Renal pelvis (tissue), 4 donors: Measurements from ENCODE around the gene IKZF3. TPM values are rescaled to one million over a fixed set of nuclear protein-coding genes. Genes with fewer than 3 reads are reported as not detected.
"Not testable (repeated sequence)": the region's sequence is repeated elsewhere in the genome, so short reads cannot be mapped to it uniquely, and the experiment has no call there.

ENCODE experiments used
- DNase-seq: peaks from one replicate; pipeline ENCODE4 v3.0.0-alpha.2; 2013
- polyA plus RNA-seq, 3 donors: library from polyadenylated mRNA; unstranded; fragments of 120-200 nt; gene quantifications; one replicate each; pipeline ENCODE4 v1.2.1, GENCODE V29; 2013; ENCODE audit not compliant: insufficient read length in 3 of 3

IKZF3 gene
- polyA plus RNA-seq, 3 donors: 0.23 to 0.33 (median 0.30) TPM

DNA sequence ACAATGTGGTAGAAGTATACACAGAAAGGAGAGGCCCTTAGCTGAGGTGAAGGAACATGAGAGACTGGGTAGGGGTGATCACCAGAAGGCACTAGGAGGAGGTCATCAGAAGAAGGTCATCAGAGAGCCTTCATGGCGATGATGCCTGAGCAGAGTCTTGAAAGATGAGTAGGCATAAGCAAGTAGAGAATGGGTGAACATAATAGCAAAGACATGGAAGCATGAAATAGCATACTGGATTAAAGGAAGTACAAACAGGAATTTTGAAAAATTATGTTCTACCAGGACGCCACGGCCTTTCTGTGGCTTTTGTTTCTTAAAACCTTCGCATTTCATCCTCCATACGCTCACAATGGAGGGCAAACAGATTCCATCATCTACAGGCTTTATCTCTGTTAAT is 2.9 kb downstream of the IKZF3 start:
- DNase-seq: no peak

DNA sequence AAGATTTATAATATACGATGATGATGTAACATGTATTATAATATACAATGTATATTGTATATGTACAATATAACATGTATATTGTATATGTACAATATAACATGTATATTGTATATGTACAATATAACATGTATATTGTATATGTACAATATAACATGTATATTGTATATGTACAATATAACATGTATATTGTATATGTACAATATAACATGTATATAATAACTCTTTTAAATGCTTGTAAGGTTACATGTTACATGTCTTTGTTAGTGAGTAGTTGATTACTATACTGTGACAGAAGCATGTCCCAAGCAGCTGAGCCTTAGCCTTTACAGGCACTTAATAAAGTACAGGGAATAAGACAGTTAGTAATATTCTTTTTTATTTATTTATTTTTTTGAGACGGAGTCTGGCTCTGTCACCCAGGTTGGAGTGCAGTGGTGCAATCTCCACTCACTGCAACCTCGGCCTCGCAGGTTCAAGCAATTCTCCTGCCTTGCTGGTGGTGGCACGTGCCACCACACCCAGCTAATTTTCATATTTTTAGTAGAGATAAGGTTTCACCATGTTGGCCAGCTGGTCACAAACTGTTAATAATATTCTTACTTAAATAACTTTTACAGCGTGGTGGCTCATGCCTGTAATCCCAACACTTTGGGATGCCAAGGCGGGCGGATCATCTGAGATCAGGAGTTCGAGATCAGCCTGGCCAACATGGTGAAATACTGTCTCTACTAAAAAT is 8.0 kb downstream of the IKZF3 start:
- DNase-seq: not testable (repeated sequence)

DNA sequence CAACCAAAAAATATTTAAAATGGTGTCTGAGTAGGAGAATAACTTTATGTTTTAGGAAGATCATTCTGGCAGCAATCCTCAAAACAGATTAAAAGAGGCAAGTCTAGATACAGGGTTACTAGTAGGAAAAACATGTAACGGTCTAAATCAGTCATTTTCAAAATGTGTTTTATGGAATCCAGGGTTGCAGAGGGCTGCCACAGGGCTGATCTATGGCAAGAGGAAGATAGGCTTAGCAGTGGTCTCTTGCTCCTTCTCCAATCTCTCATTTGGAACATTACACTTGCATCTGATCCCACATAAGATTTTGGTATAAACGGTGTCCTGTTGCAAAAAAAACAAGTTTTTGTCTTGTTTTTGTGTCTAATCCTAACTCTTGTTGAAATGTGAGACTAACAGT is 9.2 kb downstream of the IKZF3 start:
- DNase-seq: no peak

DNA sequence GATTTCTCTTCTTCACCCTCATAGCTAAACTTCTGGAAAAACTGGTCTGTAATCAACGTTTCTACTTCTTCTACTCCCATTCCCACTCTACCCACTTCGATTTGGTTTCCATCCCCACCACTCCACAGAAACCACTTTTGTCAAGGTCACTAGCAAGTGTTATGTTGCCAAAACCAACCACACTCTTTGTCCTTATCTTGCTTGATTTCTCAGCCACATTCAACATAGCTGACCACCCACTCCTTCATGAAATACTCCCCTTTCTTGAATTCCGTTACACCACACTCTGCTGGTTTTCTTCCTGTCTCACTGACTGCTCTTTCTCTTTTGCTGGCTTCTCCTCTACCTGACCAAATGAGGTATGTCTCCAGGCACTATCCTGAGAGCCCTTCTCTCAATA is 11.9 kb downstream of the IKZF3 start:
- DNase-seq: no peak

DNA sequence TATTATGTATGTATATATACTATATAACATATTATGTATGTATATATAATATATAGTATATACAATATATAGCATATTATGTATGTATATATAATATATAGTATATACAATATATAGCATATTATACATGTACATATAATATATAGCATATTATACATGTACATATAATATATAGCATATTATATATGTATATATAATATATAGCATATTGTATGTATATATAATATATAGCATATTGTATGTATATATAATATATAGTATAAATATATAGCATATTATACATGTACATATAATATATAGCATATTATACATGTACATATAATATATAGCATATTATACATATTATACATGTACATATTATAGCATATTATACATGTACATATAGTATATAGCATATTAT is 13.9 kb downstream of the IKZF3 start:
- not testable (repeated sequence) for DNase-seq

DNA sequence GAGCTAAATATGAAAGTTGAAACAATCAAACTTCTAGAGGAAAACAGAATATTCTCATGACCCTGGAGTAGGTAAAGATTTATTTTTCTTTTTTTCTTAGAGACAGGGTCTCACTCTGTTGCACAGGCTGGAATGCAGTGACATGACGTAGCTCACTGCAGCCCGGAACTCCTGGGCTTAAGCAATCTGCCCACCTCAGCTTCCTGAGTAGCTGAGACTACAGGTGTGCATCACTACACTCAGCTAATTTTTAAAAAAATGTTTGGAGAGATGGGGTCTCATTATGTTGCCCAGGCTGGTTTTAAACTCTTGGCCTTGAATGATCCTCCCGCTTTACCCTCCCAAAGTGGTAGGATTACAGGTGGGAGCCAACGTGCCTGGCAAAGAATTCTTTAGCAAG is 15.5 kb downstream of the IKZF3 start:
- peak; percentile 52 for DNase-seq

DNA sequence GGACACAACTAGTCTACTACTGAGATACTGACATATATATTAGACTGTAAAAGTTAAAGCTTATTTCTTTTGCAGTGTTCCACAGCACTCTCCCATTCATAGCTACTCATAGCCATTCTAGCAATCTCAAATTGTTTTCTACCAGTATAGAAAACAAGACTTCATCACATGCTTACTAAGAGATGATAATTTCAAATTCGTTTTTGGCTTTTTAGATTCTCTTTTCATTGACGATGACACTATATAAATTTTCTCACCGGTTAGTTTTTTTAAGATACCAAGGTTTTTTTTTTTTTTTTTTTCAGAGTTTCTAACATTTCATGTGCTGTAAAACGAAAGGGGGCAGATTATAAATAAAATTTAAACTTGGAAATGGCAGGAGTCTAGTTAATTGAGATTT is 17.9 kb downstream of the IKZF3 start:
- DNase-seq: no peak

DNA sequence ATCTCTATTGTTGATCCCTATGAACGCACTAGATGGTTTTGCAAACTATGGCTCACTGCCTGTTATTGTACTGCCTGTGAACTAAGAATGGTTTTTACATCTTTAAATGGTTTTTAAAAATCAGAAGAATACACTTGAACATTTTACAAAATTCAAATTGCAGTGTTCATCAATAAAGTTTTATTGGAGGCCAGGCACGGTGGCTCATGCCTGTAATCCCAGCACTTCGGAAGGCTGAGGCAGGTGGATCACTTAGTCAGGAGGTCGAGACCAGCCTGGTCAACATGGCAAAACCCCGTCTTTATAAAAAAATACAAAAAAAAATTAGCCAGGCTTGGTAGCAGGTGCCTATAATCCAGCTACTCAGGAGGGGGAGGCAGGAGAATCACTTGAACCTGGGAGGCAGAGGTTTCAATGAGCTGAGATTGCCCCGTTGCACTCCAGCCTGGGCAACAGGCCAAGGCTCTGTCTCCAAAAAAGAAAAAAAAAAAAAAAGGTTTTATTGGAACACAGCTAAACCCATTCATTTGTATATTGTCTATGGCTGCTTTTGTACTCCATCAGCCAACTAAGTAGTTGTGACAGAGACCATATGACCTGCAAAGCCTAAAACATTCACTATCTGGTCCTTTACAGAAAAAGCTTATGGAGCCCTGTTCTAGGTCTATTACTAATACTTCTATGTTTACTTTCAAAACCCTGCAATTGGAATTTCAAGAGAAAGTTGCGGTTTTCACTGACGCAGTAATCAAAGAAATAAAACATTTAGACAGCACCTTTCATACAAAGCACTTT is 18.9 kb downstream of the IKZF3 start:
- DNase-seq: no peak

DNA sequence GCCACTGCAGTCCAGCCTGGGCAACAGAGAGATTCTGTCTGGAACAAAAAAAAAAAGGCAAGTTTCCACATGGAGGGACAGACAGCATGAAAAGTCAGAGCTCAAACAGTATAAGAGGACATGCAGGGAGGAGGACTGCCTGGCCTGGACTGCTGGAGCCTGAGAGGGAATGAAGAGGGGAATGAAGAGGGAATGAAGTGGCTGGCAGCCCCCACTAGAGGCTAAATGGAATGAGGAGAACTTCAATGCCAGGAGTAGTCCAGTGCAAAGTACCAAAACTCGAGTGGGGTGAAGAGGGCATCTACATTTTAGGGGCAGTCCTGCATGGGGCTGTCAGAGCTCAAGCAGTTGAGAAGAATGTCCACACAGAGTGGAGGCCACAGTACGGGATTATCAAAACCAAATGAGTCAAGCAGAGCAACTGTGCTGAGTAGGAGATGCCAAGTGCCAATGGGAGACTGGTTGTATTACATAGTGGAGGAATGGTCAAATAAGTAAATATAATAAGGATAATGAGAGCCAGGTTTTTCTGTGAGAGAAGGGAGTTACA is 22.9 kb downstream of the IKZF3 start:
- no peak for DNase-seq

DNA sequence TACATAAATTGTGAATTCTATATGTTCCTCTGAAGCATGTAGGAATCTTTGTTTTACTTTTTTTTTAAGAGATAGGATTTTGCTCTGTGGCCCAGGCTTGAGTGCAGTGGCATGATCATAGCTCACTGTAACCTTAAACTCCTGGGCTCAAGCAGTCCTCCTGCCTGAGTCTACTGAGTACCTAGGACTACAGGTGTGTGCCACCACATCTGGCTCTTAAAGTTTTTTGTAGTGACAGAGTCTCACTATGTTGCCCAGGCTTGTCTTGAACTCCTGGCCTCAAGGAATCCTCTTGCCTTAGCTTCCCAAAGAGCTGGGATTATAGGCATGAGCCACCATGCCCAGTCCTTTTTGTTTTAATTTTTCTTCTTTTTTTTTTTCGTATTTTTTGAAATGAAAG is 25.3 kb downstream of the IKZF3 start:
- DNase-seq: no peak

DNA sequence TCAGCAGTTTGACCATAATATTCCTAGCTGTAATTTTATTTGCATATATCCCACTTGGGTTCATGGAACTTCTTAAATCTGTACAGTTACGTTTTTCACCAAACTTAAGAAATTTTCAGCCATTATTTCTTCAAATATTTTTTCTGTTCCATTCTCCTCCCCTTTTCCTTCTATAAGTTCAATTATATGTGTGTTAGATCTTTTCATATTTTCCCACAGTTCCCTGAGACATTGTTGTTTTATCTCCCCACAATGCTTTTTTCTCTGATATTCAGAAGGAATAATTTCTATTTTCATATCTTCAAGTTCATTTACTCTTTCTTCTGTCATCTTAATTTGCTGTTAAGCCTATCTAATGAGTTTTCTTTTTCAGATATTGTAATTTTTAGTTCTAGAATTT is 26.1 kb downstream of the IKZF3 start:
- DNase-seq: no peak

DNA sequence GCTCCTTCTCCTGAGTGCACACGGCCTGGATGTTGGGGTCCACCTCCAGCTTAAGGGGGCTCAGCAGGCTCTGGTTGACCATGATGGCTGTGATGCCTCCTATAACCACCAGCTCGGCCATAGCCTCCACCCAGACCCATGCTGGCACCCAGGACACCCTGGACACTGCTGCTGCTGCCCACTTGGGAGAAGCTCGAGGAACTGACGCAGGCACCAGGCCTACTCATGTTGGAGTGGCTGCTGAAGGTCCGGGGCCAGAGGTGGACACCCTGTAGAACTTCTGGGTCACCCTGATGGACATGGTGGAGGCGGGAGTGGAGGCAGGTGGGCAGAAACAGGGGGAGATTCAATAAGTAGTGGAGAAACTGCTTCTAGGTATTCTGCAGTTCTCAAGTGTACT is 28.0 kb downstream of the IKZF3 start:
- no peak for DNase-seq

DNA sequence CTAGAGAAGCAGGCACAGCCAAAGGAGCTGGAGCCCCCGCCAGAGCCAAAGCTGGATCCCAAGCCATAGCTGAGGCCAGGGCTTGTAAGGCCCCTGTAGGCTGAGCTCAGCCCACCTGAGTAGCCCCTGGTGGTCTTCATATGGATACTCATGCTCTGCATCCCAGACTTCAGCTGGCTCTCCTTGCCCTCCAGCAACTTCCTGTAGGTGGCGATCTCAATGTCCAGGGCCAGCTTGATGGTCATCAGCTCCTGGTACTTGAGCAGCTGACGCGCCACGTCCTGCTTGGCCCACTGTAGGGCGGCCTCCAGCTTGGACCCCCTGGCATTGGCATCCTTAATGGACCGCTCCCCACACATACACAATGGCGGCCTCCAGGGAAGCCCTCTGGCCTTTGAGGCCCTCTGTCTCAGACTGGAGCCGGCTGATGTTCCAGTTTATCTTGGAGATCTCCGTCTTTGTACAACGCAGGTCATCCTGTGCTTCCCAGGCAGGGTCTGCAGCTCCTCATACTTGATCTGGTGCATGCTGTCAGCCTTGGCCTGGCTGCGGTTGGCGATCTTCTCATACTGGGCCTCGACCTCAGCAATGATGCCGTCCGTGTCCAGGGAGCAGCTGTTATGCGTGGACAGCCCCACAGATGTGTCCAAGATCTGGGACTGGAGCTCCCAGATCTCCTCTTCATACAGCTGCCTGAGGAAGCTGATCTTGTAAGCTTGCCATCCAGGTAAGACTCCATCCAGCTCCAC is 28.9 kb downstream of the IKZF3 start:
- DNase-seq: no peak

DNA sequence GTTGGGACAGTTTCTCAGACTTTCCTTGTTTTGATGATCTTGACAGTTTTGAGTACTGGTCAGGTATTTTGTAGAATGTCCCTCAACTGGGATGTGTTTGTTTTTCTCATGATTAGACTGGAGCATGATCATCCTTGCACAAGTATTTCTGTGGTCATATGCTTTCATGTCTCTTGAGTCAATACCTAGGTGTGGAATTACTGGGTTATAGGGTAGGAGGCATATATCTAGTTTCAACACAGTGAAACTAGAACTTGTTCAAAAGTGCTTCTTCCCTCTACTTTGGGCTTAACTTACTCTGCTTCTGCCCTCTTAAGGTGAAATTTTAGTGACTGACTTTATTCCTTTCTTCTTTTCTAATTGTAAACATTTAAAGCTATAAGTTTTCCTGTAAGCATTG is 30.1 kb downstream of the IKZF3 start:
- DNase-seq: no peak

DNA sequence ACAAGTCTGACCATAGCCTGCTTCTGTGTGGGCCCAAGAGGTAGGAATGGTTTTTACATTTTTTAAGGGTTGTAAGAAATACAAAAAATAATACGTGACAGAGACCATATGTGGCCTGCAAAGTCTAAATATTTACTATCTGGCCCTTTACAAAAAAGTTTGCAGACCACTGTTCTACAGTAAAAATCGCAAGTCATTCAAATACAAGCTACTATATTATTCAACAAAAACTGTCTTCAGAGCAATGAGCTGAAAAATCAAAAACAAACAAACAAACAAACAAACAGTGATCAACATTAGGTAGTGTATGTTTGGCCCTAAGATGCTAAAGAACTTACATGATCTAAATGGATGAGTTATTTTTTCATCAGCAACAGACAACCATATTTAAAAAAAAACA is 32.5 kb downstream of the IKZF3 start:
- no peak for DNase-seq

DNA sequence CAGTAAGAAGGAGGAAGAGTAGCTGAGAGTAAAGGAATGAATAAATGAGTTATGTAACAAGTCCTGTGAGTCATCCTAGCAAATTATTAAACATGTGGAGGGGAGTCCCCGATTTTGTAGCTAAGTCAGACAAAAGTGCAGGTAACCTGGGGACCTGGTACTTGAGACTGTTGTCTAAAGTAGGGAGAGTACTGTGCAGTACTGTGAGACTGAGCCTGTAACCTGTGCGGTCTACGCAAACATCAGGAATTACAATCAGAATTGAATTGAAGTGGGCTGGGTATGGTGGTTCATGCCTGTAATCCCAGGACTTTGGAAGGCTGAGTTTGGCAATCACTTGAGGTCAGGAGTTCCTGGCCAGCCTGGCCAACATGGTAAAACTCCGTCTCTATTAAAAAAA is 35.7 kb downstream of the IKZF3 start:
- DNase-seq: no peak

DNA sequence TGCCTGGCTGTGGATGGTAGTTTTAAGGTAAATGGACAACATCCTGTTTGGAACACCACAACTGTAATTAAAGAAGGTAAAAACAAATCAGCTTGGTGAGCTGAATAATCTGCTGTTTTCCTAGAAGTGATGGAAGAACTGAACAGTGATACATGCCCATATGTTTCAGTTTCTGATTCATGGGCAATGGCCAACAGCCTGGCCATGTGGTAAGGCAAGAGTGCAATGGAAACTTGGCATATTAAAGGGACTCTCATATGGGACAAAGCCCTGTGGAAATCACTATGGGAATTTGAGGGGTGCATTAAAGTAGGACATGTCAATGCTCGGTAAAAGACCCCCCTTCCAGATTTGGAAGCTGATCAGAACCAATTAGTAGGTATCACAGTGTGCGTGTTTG is 37.8 kb downstream of the IKZF3 start:
- DNase-seq: no peak

DNA sequence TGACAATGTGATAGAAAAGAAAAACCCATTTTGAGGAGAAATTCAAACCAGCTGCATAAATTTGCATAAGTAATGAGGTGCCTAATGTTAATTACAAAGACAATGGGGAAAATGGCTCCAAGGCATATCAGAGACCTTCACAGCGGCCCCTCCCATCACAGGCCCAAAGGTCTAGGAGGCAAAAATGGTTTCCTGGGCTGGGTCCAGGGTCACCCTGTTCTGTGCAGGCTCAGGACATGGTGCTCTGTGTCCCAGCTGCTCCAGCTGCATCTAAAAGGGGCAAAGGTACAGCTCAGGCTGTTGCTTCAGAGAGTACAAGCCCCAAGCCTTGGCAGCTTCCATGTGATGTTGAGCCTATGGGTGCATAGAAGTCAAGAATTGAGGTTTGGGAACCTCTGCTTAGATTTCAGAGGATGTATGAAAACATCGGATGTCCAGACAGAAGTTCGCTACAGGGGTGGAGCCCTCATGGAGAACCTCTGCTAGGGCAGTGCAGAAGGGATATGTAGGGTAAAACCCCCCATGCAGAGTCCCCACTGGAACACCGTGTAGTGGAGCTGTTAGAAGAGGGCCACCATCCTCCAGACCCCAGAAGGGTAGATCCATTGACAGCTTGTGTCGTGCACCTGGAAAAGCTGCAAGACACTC is 40.6 kb downstream of the IKZF3 start:
- DNase-seq: no peak

DNA sequence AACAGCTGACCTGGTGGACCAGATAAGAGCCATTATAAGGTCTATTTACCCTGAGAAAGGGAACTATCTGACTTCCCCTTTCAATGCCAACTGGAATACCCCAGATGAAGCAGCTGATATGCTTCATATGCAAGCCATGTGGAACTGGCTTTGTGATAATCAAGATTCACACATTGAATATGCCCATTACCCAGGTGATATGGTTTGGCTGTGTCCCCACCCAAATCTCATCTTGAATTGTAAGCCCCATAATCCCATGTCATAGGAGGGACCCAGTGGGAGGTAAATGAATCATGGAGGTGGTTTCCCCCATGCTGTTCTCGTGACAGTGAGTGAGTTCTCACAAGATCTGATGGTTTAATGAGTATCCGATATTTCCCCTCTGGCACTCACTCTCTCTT is 42.1 kb downstream of the IKZF3 start:
- no peak for DNase-seq

DNA sequence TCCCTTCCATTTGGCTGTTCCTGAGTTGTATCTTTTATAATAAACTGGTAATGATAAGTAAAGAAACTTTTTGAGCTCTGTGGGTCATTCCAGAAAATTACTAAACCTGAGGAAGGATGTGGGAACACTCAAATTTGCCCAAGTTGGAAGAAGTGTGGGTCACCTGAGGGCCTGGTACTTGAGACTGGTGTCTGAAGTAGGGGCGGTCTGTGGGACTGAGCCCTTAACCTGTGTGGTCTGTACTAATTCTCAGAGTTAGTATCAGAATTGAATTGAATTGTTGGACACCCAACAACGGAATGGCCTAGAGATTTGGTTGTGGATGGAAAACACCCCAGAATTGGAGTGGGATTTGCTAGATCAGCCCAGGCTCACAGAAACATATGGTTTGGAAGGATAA is 43.1 kb downstream of the IKZF3 start:
- DNase-seq: no peak

DNA sequence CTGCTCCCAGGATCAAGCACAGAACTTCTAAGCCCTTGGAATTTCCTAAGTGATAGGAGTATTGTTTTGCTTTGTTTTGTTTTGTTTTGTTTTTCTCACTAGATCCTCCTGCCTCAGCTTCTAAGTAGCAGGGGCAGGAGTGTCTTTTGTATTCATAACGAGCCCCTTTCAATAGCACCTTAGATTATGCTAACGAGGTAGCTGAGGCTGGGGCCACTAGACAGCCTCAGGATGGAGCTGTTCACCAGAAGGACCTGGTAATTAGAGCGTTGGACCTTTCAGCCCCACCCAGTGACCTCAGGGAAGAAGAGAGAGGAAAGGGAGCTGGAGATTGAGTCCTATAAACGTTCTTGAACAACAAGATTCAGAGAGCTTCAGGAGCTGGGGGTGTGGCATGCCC is 43.6 kb downstream of the IKZF3 start:
- no peak for DNase-seq

DNA sequence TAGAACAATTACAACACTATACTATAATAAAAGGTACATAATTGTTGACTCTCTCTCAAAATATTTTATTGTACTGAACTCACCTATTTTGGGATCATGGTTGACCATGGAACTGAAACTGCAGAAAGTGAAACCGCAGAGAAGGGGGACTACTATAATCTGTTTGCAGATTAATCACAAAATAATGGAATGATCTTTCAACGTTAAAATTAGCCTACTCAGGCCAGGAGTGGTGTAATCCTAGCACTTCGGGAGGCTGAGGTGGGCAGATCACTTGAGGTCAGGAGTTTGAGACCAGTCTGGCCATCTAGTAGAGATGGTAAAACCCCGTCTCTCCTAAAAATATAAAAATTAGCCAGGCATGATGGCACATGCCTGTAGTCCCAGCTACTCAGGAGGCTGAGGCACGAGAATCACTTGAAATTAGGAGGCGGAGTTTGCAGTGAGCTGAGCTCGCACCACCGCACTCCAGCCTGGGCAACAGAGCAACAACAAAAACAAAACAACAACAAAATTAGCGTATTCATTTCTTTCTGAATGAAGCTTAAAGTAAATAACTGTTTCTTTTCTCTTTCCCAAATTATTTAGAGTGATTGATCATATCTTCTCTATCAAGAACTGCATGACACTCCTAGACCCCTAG is 45.6 kb downstream of the IKZF3 start:
- no peak for DNase-seq
